DMS114 treated with DMSO at 0.1 percent for 48 hours (cell line): ENCODE data around the gene TLCD3B.

Experiments
- DNase-seq: peaks from one replicate; lab custom pipeline; 2025; ENCODE audit not compliant: unreplicated experiment; lab: John Stamatoyannopoulos, UW

TLCD3B gene

DNA sequence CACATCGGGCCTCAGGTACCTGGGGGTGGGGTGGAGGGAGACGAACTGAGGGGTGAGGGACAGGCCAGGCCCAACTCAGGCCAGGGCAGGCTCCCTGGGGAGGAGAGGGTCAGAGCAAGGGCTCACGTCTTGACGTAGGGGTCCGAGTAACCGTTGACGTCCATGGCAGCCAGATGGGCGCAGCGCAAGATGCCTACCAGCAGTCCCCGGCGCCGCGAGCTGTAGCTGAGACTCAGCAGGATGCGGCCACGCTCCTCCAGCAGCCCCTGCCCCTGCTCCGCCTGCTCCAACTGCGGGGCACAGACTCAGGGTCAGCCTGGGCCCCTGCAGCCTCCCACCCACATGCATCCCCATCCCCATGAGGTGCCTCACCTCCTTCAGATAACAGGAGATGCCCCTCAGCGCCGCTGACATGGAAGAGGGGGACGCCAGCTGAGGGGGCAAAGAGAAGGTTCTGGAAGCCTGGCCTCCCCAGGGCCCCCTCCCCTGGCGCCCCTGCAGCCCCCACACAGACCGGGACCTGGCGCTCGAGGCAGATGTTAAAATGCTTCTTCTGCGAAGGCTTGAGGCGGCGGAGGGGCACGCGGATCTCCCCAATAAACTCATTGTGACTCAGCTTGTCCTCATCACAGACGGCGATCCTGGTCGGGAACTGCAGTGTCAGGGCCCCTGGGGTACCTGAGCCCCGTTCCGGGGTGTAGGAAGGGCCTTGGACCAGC lies 24.3 kb downstream of the TLCD3B start:
- DNase-seq, result no peak

DNA sequence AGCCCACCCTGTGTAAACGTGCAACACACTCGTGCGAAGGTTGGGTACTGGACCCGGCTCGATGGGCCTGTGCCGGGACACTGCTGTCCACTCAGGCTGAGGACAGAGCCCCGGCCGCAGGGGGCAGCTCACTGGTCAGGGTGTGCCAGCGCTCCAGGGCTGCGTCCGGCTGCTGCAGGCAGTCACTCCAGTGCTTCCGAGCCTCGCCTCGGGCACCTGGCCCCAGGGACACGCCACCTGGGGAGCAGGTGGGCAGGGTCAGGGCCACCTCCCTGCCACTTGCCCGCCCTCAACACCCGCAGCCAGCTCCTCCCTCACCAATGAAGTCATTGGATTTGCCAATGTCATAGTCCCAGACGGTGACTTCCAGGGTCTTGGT lies 25.0 kb downstream of the TLCD3B start:
- DNase-seq, result no peak

DNA sequence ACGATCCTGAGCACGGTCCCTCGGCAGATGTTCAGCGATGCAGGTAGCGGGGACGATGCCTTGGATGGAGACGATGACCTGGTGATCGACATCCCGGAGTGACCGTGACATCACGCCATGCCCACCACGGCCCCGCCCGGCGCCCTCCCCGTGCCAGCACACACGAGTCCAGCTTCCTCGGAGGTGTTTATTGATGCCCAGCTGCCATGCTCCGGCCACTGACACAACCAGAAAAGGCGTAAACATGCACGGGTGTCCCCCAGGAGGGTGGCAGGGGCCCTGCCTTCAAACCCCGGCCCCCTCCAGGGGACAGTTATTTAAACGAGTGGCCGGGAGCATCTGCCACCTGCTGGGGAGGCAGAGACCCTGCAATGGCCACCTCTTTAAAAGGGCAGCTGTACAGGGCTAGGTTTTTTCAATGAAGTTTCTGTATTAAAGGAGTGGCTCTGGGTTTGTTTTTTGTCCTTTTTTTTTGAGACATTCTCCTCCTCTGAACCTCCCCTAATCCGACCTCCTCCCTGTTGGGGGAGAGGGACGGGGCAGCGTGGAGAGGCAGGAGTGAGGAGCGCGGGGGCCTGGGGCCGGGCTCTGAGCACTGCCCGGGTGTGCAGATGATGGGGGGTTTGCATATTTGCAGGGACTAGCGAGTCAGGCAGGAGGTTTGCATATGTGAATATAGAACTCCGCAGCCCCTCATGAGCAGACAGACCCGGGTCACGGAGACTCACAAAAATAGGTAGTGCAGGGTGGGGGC lies 25.6 kb downstream of the TLCD3B start:
- peak; percentile 42 for DNase-seq

DNA sequence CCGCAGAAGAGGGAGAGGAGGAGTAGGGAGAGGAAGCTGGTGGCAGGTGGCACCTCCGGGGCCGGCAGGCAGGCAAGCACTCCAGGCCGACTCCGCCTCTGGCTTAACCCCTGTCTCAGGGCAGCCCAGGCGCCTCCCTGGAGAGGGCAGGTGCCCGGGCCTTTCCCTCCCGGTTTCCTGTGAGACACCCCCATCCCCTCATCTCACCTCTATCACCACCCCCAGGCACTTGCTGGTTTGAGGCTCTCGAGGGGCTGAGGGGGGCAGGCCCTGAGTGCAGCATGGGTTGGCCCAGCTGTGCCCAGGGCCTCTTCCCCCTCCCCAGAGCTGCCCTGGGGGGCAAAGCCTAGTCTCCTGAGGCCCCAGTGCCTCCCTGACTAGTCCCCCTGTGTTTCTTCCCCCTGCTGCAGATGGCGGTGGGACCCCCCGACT lies 26.2 kb downstream of the TLCD3B start:
- DNase-seq, result no peak

GRCh38 chr16:30004424-30004776 lies 26.7 kb downstream of the TLCD3B start:
- DNase-seq, result no peak

GRCh38 chr16:30003670-30004423 lies 27.2 kb downstream of the TLCD3B start:
- DNase-seq, result no peak

DNA sequence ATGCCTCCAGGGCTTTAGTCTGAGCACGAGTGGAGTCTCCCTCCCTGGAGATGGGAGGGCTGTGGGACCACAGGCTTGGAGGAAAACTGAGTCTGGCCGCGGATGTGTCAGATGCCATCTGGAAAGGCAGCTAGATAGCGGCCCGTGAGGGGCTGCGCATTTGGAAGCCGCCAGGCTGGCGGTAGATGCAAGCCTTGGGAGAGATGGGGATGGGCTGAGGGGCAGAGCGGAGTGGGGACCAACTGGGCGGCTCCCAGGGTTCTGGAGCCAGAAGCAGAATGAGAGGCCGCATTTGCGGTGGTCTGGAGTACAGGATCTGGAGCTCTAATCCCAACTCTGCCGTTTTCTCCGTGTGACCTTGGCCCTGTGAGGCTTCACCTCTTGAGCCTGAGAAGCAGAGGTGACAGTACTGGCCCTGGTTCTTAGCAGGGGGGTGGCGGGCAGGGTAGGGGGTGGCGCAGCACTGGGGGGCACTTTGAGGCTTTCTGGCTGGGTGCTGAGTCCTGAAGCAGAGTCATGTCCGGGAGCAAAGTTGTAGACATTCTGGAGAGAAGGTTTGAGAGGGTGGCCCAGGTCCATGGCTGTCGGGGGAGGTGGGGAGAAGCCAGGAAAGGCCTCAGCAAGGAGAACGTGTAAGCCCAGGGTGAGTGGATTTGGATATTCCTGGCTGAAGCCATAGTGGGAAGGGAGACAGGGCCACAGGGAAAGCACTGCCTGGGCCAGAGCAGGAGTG lies 28.3 kb downstream of the TLCD3B start:
- no peak for DNase-seq

DNA sequence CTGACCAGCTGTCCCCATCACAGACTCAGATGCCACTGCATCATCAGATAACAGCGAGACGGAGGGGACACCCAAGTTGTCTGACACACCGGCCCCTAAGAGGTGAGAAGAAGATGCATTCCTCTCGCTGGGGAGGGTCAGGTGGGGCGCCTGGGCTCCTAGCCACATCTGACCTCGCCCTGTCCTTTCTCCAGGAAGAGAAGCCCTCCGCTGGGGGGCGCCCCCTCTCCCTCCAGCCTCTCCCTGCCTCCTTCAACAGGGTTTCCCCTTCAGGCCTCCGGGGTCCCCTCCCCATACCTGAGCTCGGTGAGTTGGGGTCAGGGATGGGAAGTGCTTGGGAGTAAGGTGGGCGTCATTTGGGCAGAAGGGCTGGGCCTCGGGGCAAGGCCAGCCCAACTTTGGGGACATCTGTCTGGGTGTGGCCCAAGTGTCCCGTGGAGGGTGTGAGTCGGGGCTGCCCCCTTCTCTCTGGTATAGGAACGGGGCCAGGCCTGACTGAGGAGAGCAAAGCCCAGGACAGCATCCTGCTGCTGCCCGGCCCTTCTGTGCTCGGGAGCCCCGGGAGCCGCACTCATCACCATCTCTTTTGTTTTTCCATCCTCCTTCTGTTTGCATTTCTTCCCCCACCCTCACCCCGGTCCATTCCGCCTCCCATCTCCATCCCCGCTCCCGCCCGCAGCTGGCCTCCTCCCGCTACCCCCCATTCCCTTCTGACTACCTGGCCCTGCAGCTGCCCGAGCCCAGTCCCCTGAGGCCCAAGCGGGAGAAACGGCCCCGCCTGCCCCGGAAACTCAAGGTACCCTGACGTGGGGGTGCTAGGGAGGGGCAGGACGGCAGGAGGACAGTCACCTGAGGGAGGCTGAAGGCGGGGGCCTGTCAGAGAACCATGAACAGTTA lies 30.1 kb downstream of the TLCD3B start:
- DNase-seq, result no peak

DNA sequence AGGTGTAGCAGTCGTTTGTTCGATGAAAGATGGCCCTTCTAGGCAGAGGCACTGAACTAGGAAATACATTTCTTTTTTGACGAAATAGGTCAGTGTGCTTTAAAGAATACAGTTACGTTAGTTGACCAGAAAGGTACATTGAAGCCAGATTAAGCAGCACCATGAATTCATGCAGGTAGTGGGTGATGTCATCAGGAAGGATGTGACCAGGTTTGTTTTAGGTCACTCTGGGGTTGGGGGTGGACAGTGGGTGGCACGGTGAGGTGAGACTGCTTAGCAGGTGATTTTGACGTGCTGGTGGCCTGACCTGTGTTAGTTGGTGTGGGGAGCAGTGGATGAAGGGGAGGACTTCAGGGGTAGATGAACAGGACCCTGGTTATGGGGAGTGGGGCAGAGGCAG lies 31.5 kb downstream of the TLCD3B start:
- DNase-seq, result no peak

DNA sequence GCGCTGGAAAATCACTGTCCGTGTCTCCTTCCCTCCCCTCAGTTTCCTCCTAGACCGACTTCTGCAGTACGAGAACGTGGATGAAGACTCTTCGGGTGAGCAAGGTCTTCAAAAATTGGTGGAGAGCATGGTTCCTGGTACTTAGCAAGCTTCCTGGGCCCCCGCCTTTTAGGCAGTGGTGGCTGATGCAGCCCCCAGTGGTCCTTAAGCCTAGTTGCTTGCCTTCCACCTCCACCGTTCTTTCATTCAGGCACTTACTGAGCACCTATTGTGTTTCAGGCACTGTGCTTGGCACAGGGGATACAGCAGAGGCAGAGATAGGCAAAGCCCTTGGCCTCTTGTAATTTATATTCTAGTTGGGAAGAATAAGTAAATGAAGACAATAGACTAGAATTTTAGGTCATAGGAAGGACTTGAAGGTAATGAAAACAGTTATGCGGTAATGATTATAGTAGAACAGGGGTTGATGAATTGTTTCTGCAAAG lies 34.3 kb downstream of the TLCD3B start:
- no peak for DNase-seq

DNA sequence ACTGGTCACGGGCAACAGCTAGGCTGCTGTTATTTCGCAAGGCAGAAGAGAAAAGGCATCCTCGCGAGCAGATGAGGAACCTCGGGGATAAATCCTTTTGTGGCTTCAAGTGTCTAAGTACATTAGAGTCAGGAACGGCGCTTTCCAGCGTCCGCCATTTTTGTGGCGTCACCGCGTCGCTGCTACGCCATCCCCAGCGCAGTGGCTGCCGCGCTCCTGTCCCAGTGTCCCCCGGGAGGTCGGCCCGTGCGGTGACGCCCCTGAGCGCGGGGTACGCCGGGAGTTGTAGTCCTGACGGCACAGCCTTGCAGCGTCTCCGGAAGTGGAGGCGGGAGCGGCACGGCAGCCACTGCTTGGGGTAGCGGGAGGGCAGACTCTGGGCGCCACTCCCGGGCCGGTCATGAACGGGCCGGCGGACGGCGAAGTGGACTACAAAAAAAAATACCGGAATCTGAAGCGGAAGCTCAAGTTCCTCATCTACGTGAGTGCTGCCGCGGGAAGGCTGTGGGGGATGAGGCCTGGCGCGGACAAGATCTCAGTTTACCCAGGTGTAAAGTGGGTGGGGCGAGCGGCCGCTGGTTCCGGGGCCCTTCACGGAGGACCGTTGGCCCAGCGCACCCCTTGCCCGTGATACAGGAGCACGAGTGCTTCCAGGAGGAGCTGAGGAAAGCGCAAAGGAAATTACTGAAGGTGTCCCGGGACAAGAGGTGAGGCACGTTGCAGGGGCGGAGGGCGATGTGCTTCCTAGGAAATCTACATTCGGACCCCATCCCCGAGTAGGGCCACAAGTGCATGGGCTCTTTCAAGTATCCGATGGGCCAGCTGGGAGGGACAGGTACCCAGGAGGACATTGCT lies 34.9 kb downstream of the TLCD3B start, which contains the start of gene INO80E:
TSS of gene INO80E (plus strand) at position 331 of the 855 bp plus-strand sequence. CDS start at position 401, 70 bp downstream.
- DNase-seq, result peak; percentile 90

GRCh38 chr16:29995324-29995910 lies 35.7 kb downstream of the TLCD3B start, which contains the start of gene HIRIP3:
Gene HIRIP3 (minus strand): TSS chr16:29995617. CDS start chr16:29995605, 12 bp downstream.
- DNase-seq, result peak; percentile 65

DNA sequence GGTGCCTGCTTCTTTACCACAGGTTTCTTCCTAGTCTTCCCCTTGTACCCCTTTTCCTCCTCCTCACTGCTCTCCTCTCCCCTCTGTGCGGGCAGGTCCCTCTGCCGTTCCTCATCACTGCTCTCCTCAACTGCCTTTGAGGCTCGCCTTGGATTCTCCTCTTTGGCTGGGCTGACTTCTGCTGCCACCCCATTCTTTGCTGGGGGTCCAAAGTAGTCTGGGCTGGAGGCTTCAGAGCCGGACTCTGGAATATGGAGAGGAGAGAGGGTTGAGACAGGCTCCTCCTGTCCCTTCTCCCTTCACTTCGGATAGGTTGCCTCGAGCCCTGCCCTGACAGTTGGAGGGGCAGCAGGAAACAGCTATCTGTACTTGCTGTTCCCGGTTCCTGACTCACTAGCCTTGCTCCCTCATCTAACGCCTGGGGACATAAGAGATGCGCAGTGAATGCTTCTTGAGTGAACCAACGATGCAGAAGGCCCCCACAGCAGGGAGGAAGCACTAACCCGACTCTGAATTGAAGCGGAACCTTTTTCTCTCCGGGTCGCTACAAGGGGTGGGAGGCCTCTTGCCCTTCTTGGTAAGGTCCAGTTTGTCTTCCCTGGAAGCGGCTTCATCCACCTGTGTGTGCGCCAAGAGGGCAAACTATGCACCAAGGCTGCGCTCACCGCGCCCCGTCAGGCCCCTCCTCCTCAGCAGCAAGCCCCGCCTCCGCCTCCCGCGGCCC lies 36.3 kb downstream of the TLCD3B start:
- DNase-seq, result no peak

- no peak for DNase-seq
Observed at GRCh38 chr16:29993903-29994599, 37.0 kb downstream of the TLCD3B start.

- DNase-seq, result no peak
Observed at GRCh38 chr16:29993191-29993902, 37.7 kb downstream of the TLCD3B start.

DNA sequence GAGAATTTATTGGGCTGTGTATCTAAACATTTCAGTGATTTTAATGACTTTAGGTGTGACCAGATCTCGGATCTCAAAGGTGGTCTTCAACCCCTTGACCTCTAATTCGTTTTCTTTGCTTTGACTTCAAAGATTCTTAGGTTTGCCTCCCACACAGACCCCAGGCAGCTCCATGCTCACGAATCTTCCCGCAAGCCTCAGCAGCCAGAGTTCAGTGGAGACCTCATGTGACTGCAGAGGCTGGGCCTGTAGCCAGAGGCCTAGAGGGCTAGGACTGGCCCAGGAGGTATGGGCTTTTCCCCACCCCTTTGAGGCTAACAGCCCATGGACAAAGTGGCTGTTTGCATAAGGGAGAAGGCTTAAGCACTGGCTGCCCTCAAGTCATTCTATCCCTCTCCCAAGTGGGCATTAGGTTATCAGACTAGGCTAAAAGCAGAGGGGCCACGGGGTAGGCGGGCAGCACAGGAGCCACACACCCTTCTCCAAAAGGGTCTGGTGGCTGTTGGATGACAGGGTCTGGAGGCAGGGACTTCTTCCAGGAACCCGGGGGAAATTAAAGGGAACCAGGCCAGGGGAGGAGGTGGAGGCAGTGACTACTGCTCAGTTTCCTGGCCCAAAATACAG lies 38.6 kb downstream of the TLCD3B start:
- no peak for DNase-seq
